Dedifferentiated amniotic fluid mesenchymal stem cell (primary cell): ENCODE results near the gene HCLS1.
"Not testable (repeated sequence)": the region's sequence is repeated elsewhere in the genome, so short reads cannot be mapped to it uniquely, and the experiment has no call there.

ENCODE experiments used
- DNase-seq: peaks from one replicate; pipeline ENCODE4 v3.0.0-alpha.2; 2016; ENCODE audit errors: extremely low spot score

Gene HCLS1

GRCh38 chr3:121595765-121596406 lies 64.8 kb downstream of the HCLS1 start:
- no peak for DNase-seq

- no peak for DNase-seq
Observed at GRCh38 chr3:121594850-121595249, 65.9 kb downstream of the HCLS1 start.

DNA sequence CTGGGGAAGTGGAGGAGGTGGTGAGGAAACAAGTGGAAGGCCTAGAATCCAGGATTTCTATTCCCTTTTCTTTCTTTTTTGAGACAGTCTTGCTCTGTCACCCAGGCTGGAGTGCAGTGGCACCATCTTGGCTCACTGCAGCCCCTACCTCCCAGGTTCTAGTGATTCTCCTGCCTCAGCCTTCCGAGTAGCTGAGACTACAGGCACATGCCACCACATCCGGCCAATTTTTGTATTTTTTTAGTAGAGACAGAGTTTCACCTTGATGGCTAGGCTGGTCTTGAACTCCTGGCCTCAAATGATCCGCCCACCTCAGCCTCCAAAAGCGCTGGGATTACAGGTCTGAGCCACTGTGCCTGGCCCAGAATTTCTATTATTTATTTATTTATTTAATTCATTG lies 66.9 kb downstream of the HCLS1 start:
- DNase-seq, result not testable (repeated sequence)

DNA sequence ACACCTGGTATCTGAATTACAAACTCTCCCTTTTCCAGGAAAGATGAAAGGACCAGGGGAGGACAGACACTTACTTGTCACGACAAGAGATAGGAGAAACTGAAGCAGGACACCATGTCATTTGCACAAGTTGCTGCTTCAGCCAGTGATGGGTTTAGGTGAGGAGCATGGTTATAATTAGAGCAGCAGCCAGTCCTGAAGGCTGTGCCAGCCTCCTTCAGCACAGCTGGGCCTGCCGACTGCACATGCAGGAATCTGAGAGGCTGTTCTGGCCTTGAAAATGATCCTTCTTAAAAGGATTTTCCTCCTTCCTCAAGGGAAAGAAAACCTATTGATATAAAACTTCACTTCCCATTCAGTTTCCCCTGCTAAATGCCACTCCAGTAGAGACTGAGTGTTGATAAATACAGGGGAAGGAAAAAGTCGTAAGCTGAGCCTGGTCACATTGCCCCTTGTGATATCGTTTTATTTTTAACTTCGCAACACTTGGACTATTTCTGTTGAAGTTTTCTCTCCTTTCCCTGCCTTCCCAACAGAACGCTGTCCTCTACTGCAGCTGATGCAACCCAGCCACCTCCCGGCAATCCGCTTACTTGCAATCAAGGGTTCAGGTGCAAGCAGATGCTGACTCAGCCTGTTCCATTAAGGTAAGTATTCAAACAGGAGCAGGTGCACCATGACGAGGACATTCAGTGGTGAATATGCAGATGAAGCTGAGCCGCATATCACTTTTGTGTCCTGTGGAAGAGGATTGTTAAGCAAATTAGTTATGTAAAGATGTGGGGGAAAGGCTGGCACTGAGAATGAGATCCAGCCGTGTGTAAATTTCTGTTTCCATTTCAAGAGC lies 67.6 kb downstream of the HCLS1 start, which contains the start of gene FBXO40:
FBXO40 (plus strand) TSS at position 524 of the 847 bp plus-strand sequence. CDS start 27,197 bp downstream, outside the sequence.
- DNase-seq, result no peak

GRCh38 chr3:121584418-121584817 lies 76.3 kb downstream of the HCLS1 start:
- DNase-seq, result no peak

- DNase-seq, result no peak
Observed at GRCh38 chr3:121581691-121582090, 79.0 kb downstream of the HCLS1 start.
